GM18907 (cell line): ENCODE data around the gene TUBB3.

ENCODE experiments used
- ATAC-seq: cut with Tn5 transposase; IDR thresholded peaks from one replicate; pipeline ENCODE4 v1.9.1; 2021; ENCODE audit warnings: mild to moderate bottlenecking, moderate library complexity; ENCODE audit not compliant: unreplicated experiment

Gene TUBB3

GRCh38 chr16:89936508-89936907 lies 13.4 kb downstream of the TUBB3 start:
- no peak for ATAC-seq

GRCh38 chr16:89936981-89937380 lies 13.8 kb downstream of the TUBB3 start:
- no peak for ATAC-seq

GRCh38 chr16:89938175-89938885 lies 15.2 kb downstream of the TUBB3 start:
- ATAC-seq = no peak

GRCh38 chr16:89944773-89945172 lies 21.6 kb downstream of the TUBB3 start:
- no peak for ATAC-seq

GRCh38 chr16:89945654-89946053 lies 22.5 kb downstream of the TUBB3 start:
- ATAC-seq = no peak

GRCh38 chr16:89946515-89946914 lies 23.4 kb downstream of the TUBB3 start:
- ATAC-seq = no peak

- ATAC-seq = no peak
Observed at GRCh38 chr16:89949121-89949742, 26.1 kb downstream of the TUBB3 start.

- no peak for ATAC-seq
Observed at GRCh38 chr16:89949756-89950155, 26.6 kb downstream of the TUBB3 start.

GRCh38 chr16:89951509-89951908 lies 28.4 kb downstream of the TUBB3 start:
- no peak for ATAC-seq

- no peak for ATAC-seq
Observed at GRCh38 chr16:89952049-89952448, 28.9 kb downstream of the TUBB3 start.

GRCh38 chr16:89952551-89952950 lies 29.4 kb downstream of the TUBB3 start:
- ATAC-seq = no peak

GRCh38 chr16:89953671-89954406 lies 30.7 kb downstream of the TUBB3 start:
- peak; percentile 72 for ATAC-seq

- no peak for ATAC-seq
Observed at GRCh38 chr16:89954462-89954861, 31.3 kb downstream of the TUBB3 start.

GRCh38 chr16:89955001-89955685 lies 32.0 kb downstream of the TUBB3 start:
- no peak for ATAC-seq

- ATAC-seq = no peak
Observed at GRCh38 chr16:89956505-89957215, 33.5 kb downstream of the TUBB3 start.

GRCh38 chr16:89957216-89957785 lies 34.2 kb downstream of the TUBB3 start:
- no peak for ATAC-seq

GRCh38 chr16:89958068-89958467 lies 34.9 kb downstream of the TUBB3 start:
- no peak for ATAC-seq

GRCh38 chr16:89958596-89958995 lies 35.5 kb downstream of the TUBB3 start:
- ATAC-seq = no peak

- no peak for ATAC-seq
Observed at GRCh38 chr16:89960966-89961365, 37.8 kb downstream of the TUBB3 start.

GRCh38 chr16:89961920-89962319 lies 38.8 kb downstream of the TUBB3 start:
- no peak for ATAC-seq
